Measurements from ENCODE around the gene UBE2E1.

The UBE2E1 gene

DNA sequence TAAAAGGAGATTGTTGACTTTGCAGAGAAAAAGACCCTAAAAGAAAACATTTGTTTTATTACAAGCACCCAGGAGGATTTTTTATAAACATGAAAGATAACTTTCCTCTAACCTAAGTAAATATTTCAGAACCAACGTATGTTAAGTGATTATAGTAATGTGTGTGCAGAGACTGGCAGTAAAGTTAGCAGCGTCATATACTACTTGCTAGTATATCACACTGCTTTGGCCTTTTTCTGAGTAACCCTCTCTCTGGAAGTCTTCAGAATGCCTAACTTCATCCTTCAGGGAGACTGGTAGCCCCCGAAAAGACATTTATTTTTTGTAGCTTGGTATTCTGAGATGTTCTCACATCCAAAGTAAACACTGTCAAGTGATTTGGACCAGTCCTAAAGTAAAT lies 17.9 kb downstream of the UBE2E1 start:
- Mint-ChIP-seq H3K27me3 (no peaks in the 10 kb centered on the region), H3K4me1 (ENCODE audit: low read depth) (peaks cover 66% of the 10 kb centered on the region)

DNA sequence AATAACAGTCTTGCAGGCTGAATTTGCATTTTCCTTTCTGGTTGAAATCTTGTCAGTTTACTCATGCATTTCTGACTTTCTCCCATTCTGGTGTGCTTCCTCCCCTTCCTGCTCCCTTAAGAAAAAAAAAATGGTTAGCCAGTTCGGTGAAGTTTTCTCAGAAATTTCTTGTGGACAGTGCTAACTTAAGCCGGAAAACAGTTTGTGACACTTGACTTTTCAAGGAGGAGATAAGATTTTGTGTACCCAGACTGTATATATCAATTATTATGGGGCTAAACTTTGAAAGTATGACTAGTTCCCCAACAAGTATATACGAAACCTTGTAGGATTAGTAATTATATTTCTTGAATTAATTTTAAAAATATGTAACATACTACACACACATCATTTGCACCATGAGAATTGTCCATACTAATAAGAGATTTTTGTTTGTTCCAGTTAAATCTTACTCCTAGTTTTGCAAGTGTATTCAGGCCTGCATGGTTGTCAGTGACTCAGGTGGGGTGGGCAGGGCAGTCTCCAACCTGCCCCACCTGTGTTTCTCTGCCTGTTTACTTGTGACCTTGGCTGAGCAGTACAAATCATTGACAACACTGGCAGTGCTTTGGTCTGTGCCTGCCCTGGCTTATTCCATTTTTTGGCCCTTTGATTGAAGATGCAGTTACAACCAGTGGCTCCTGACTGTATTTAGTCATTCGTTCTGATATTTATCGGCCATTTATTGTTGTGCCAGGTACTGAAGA lies 19.1 kb downstream of the UBE2E1 start:
- Mint-ChIP-seq H3K4me3 (no peak overlapping the region), H3K4me1 (ENCODE audit: low read depth) (peaks cover 67% of the 10 kb centered on the region), H3K27me3 (no peaks in the 10 kb centered on the region), H3K9me3 (ENCODE audit: low read depth) (no peaks in the 10 kb centered on the region), H3K27ac (no peak overlapping the region), H3K36me3 (peaks cover 11% of the 10 kb centered on the region)

More for the DNA sequence above, 17.9 kb downstream of the UBE2E1 start:
- H3K4me3 Mint-ChIP-seq, result no peak overlapping the region
- H3K27ac Mint-ChIP-seq, result no peak overlapping the region
- H3K9me3 Mint-ChIP-seq (ENCODE audit: low read depth), result no peaks in the 10 kb centered on the region
- peaks cover 15% of the 10 kb centered on the region for H3K36me3 Mint-ChIP-seq

DNA sequence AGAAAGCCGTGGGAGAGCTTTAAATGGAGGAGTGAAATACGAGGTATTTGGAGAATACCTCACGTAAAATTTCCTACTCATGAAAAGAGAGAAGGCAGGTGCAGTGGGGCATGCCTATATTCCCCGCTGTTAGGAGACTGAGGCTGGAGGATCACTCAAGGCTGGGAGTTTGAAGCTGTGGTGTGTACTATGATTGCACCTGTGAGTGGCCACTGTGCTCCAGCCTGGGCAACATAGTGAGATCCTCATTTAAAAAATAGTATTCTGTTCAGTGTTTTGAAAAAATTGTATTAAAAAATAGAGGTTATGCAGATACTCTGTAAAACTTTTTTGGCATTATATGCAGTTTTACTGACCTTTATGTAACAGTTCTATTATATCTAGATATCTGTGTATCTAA lies 20.0 kb downstream of the UBE2E1 start:
- no peaks in the 10 kb centered on the region for H3K9me3 Mint-ChIP-seq (ENCODE audit: low read depth)
- no peak overlapping the region for H3K4me3 Mint-ChIP-seq
- H3K4me1 Mint-ChIP-seq (ENCODE audit: low read depth), result peaks cover 71% of the 10 kb centered on the region
- no peaks in the 10 kb centered on the region for H3K27me3 Mint-ChIP-seq
- peaks cover 14% of the 10 kb centered on the region for H3K36me3 Mint-ChIP-seq
- no peak overlapping the region for H3K27ac Mint-ChIP-seq

DNA sequence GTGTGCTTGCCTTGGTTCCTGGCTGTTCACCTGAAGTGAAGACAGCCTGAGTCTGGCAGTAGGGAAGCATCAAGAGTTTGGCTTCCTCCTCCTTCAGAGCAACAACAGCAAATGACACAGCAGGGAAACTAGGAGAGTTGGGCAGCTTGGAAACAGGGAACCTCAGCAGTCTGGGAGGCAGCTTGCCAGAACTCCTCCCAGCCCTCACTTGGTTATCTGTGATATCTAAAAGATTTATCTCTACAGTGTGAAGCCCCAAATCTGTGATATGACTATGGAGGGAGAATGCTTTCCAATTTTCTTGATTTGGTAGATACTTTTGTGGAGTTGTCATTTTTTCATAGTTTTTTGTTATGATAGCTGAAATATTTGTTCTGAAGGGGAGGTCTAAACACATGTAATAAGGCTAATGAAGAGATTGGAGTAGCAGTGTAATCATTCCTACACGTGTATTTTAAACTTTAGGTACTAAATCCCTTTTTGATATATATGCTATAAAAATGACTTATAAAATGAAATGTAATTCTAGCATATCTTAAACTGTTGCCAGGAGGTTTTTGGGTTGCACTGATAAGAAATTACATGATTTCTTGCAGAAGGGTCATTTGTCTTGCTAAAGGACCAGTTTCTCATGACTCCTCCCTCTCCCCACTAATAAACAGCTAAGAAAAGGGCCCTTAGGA lies 20.8 kb downstream of the UBE2E1 start:
- Mint-ChIP-seq H3K4me3 (no peak overlapping the region), H3K27ac (no peak overlapping the region), H3K27me3 (no peaks in the 10 kb centered on the region)

DNA sequence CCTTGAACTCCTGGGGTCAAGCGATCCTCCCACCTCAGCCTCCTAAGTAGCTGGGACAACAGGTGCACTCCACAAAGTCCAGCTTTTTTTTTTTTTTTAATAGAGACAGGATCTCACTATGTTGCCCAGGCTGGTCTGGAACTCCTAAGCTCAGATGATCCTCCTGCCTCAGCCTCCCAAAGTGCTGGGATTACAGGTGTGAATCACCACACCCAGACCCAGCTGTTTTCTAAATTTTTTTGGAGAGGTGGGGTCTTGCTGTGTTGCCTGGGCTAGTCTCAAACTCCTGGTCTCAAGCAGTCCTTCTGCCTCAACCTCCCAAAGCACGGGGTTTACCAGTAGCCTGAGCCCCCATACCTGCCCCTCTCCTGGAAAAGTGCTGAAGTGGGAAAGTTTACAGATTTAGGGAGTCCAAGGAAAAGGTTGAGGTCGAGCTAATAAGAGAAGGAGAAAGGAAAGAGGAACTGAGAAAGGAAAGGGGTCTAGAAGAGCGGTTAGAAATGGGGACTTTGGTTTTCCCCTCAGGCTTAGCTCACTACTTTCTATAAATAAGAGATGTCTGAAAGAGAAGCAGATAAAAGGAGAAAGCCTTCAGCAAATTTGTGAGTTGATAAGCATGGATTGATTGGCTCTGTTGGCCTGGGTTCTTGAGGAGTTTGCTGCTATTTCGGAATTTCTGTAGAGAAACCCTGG lies 23.6 kb downstream of the UBE2E1 start:
- no peak overlapping the region for H3K27ac Mint-ChIP-seq
- H3K36me3 Mint-ChIP-seq, result peaks cover 7% of the 10 kb centered on the region
- no peaks in the 10 kb centered on the region for H3K27me3 Mint-ChIP-seq
- H3K4me3 Mint-ChIP-seq, result no peak overlapping the region
- H3K9me3 Mint-ChIP-seq (ENCODE audit: low read depth), result no peaks in the 10 kb centered on the region
- H3K4me1 Mint-ChIP-seq (ENCODE audit: low read depth), result peaks cover 59% of the 10 kb centered on the region

More for the DNA sequence above, 20.8 kb downstream of the UBE2E1 start:
- Mint-ChIP-seq H3K9me3 (ENCODE audit: low read depth) (no peaks in the 10 kb centered on the region), H3K36me3 (peaks cover 12% of the 10 kb centered on the region), H3K4me1 (ENCODE audit: low read depth) (peaks cover 67% of the 10 kb centered on the region)

DNA sequence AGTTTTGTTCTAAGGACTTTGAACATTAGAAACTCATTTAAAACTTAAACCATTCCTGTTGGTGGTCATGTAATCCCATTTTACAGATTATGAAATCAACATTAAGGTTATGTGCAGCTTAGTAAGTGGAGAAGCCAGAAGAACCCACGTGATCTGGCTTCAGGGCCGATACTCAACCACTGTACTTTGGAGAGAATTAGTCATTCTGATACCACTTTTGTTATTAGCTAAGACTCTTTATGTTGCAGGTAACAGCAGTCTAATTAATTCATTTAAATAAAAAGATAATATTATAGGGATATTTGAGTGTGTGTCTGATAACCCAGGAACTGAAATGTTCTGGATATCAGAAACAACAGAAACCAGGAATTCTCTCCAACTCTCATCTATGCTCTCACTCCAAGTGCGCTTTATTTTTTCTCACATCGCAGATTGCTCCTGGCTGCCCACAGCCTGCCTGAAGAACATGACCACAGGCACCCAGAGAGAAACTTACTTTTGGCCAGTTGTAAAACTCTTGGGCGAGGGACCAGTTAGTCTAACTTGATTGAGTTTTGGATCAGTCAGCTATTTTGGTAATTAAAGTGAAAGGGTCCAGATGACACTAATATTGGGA lies 25.2 kb downstream of the UBE2E1 start:
- H3K36me3 Mint-ChIP-seq, result peaks cover 4% of the 10 kb centered on the region
- H3K27ac Mint-ChIP-seq, result no peak overlapping the region
- no peaks in the 10 kb centered on the region for H3K9me3 Mint-ChIP-seq (ENCODE audit: low read depth)
- H3K4me1 Mint-ChIP-seq (ENCODE audit: low read depth), result peaks cover 57% of the 10 kb centered on the region
- H3K4me3 Mint-ChIP-seq, result no peak overlapping the region
- no peaks in the 10 kb centered on the region for H3K27me3 Mint-ChIP-seq

DNA sequence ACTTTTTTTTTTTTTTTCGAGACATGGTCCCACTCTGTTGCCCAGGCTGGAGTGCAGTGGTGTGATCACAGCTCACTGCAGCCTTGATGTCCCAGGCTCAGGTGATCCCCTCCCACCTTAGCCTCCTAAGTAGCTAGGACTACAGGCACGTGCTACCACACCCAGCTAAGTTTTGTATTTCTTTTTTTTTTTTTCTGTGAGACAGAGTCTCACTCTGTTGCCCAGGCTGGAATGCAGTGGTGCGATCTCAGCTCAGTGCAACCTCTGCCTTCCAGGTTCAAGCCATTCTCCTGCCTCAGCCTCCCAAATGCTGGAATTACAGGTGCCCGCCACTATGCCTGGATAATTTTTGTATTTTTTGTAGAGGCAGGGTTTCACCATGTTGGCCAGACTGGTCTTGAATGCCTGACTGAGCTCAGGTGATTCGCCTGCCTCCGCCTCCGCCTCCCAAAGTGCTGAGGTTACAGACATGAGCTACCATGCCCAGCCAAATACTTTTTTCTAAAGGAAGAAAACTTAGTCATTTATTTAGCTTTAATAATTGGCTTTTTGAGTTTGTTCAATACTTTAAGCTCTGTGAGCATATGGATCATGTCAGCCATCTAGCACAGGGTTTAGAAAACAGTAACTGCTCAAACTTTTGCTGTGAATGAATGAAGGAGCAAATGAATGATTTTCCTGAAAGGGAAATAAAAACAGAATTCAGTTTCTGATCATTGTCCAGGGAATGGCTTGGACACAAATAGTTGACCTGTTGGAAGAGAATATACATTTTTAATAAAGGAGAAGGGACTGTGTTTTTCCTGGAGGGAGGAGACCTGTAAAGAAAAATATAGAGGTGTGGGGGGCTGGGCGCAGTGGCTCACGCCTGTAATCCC lies 26.0 kb downstream of the UBE2E1 start:
- no peaks in the 10 kb centered on the region for H3K27me3 Mint-ChIP-seq
- H3K9me3 Mint-ChIP-seq (ENCODE audit: low read depth), result no peaks in the 10 kb centered on the region
- H3K27ac Mint-ChIP-seq, result no peak overlapping the region
- no peak overlapping the region for H3K4me3 Mint-ChIP-seq
- peaks cover 56% of the 10 kb centered on the region for H3K4me1 Mint-ChIP-seq (ENCODE audit: low read depth)
- H3K36me3 Mint-ChIP-seq, result peaks cover 4% of the 10 kb centered on the region

DNA sequence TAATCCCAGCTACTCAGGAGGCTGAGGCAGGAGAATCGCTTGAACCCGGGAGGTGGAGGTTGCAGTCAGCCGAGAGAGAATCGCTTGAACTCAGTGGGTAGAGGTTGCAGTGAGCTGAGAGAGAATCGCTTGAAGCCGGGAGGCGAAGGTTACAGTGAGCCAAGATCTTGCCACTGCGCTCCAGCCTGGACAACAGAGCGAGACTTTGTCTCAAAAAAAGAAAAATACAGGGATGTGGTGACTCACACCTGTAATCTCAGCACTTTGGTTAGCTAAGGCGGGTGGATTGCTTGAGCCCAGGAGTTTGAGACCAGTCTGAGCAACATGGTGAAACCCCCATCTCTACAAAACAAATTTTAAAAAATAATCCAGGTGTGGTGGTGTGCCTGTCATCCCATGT lies 26.8 kb downstream of the UBE2E1 start:
- H3K4me1 Mint-ChIP-seq (ENCODE audit: low read depth), result peaks cover 59% of the 10 kb centered on the region
- H3K4me3 Mint-ChIP-seq, result no peak overlapping the region
- no peaks in the 10 kb centered on the region for H3K27me3 Mint-ChIP-seq
- no peak overlapping the region for H3K27ac Mint-ChIP-seq
- H3K36me3 Mint-ChIP-seq, result peaks cover 4% of the 10 kb centered on the region
- H3K9me3 Mint-ChIP-seq (ENCODE audit: low read depth), result no peaks in the 10 kb centered on the region

DNA sequence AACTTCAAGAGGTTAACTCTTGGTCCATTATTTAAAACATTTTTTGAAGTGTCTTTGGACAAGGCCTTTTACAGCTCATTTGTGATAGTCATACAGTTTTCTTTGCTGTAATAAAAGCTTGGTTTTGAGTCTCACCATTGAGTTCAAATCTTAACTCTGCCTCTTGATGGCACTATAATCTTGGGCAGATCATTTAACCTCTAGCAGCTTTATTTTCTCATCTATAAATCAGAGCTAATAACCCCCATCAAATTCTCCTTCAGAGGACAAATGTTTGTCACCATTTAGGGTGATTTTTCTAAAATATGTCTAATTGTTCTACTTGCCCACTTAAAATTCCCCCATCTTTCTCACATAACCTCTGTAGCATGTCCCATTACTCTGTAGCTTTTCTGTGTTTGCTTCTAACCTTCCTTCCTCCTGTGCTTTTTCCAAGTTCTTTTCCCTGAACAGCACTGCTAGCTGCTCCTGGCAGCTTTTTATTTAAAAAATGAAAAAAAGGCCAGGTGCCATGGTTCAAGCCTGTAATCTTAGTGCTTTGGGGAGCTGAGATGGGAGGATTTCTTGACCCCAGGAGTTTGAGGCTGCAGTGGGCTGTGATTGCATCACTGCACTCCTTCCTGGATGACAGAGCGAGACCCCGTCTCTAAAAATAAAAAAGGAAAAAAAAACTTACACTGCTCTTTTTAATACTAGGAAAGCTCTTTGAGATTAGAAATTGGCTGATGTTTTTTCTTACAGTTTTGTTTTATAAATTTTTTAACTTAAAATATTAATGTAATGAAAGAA lies 28.5 kb downstream of the UBE2E1 start:
- no peaks in the 10 kb centered on the region for H3K27me3 Mint-ChIP-seq
- H3K36me3 Mint-ChIP-seq, result peaks cover 2% of the 10 kb centered on the region
- H3K9me3 Mint-ChIP-seq (ENCODE audit: low read depth), result no peaks in the 10 kb centered on the region
- no peak overlapping the region for H3K4me3 Mint-ChIP-seq
- no peak overlapping the region for H3K27ac Mint-ChIP-seq
- peaks cover 51% of the 10 kb centered on the region for H3K4me1 Mint-ChIP-seq (ENCODE audit: low read depth)

DNA sequence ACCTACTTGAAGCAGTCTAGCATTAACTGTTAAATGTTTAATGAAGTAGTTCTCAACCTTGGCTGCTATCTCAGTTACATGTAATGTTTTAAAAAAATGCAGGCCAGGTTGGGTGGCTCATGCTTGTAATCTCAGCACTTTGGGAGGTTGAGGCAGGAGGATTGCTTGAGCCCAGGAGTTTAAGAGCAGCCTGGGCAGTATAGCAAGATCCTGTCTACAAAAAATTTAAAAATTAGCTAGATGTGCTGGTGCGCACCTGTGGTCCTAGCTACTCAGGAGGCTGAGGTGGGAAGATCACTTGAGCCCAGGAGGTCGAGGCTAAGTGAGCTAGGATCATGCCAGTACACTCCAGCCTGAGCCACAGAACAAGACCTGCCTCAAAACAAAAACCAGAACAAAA lies 29.3 kb downstream of the UBE2E1 start:
- Mint-ChIP-seq H3K4me1 (ENCODE audit: low read depth) (peaks cover 50% of the 10 kb centered on the region), H3K27ac (no peak overlapping the region), H3K36me3 (peaks cover 2% of the 10 kb centered on the region), H3K27me3 (no peaks in the 10 kb centered on the region), H3K9me3 (ENCODE audit: low read depth) (no peaks in the 10 kb centered on the region), H3K4me3 (no peak overlapping the region)

DNA sequence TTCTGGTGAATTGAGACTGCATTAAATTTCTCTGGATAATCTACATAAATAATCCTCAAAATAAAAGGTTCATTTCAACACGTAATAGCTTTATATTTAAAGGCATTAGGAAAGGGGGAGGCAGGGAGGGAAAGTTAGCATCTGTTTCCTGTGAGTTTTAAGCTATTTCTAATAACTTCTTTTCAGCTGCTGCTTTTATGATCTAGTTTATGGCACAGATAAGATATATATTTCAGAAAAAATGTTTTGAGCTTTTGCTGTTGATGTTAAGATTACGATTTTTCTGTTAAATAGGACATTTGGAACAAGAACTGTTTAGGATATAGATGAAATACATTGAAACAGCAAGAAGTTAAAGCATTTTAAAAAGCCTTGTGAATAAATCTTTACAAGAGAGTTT lies 30.0 kb downstream of the UBE2E1 start:
- Mint-ChIP-seq H3K27me3 (no peaks in the 10 kb centered on the region), H3K36me3 (no peaks in the 10 kb centered on the region), H3K9me3 (ENCODE audit: low read depth) (no peaks in the 10 kb centered on the region), H3K4me1 (ENCODE audit: low read depth) (peaks cover 50% of the 10 kb centered on the region), H3K27ac (no peak overlapping the region), H3K4me3 (no peak overlapping the region)

DNA sequence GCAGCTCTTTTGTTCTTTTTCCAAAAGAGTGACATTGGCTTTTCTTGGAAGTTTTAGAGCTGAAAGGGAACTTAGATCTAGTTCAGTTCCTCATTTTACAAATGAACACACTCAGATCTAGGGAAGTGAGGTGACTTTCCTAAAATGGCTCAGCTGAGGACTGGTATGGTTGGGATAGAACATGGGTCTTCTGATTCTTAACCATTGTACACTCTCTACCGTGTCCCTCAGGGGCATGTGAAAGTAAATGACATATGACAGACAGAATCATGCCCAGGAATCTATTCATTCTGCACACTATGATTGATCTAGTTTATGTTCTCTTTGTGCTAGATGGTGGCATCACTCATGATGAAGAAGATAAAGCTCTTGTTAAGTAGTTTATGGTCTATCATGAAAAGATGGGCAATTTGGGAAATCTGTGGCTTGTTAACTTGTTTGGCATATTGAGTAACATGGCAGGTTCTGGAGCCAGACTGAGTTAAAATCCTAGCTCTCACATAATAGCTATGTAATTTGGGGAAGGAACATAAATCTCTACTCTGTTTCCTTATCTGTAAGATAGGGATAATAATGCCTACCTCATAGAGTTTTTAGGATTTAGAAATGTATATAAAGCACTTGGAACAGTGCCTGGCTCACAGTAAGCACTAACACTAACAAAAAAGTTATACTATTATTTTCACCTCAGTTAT lies 30.9 kb downstream of the UBE2E1 start:
- no peaks in the 10 kb centered on the region for H3K27me3 Mint-ChIP-seq
- peak overlapping the region; percentile 12 for H3K27ac Mint-ChIP-seq
- peaks cover 50% of the 10 kb centered on the region for H3K4me1 Mint-ChIP-seq (ENCODE audit: low read depth)
- H3K9me3 Mint-ChIP-seq (ENCODE audit: low read depth), result no peaks in the 10 kb centered on the region
- peaks cover 2% of the 10 kb centered on the region for H3K36me3 Mint-ChIP-seq
- H3K4me3 Mint-ChIP-seq, result no peak overlapping the region

DNA sequence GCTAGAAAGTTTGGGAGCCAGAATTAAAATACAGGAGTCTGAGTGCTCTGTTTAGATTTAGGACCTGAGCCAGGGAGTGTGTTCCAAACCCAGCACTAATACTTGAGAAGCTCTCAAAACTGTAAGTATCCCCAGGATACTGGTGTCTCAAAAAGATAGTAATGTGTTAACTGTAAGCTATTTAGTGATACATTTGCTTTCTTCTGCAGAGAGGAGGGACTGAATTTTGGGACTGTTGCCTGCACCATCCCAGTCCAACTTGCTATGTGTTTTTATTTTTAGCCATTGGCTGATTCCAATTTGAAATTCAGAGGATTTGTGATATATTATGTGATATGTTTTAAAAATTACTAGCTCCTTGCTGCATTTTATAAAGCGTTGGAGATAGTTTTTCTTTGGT lies 31.5 kb downstream of the UBE2E1 start:
- peak overlapping the region; percentile 12 for H3K27ac Mint-ChIP-seq
- peaks cover 50% of the 10 kb centered on the region for H3K4me1 Mint-ChIP-seq (ENCODE audit: low read depth)
- H3K9me3 Mint-ChIP-seq (ENCODE audit: low read depth), result no peaks in the 10 kb centered on the region
- H3K27me3 Mint-ChIP-seq, result no peaks in the 10 kb centered on the region
- H3K4me3 Mint-ChIP-seq, result no peak overlapping the region
- H3K36me3 Mint-ChIP-seq, result peaks cover 5% of the 10 kb centered on the region

All from activated naive CD8-positive, alpha-beta T cell (primary cell).